ENCODE measurements around the gene CREBBP. TPM values are rescaled to one million over a fixed set of nuclear protein-coding genes. Genes with fewer than 3 reads are reported as not detected.

Gene CREBBP
- total RNA-seq, 6 donors from 2014 or later: 54.1 to 175 (median 99.2) TPM

GRCh38 chr16:3825103-3825502 is 55.4 kb downstream of the CREBBP start:
- 39 to 64% methylated on average over 1 of the region's 1 CpG for WGBS, 2 donors
- peaks cover 48 to 76% (median 51%) of the 10 kb centered on the region in 4 donors for H3K4me1 ChIP-seq
- no peaks in the 10 kb centered on the region for H3K36me3 ChIP-seq
- no peaks in the 10 kb centered on the region for H3K27me3 ChIP-seq
- DNase-seq (no peak), ATAC-seq (ENCODE audit: low FRiP score in 2 of 2) (no peak)
- no peak overlapping the region for H3K4me3 ChIP-seq
- no peaks in the 10 kb centered on the region for H3K9me3 ChIP-seq
- TF ChIP-seq POLR2AphosphoS5 (IDR thresholded peaks at IDR 0.05) (no peak), POLR2A (IDR thresholded peaks at IDR 0.05) (no peak), EP300 (IDR thresholded peaks at IDR 0.05) (no peak), CTCF (IDR thresholded peaks at IDR 0.05) (no peak)
- no peak overlapping the region for H3K27ac ChIP-seq

- no peaks in the 10 kb centered on the region for H3K36me3 ChIP-seq
- H3K4me3 ChIP-seq: no peak overlapping the region
- no peaks in the 10 kb centered on the region for H3K9me3 ChIP-seq
- 89% methylated on average over 17 of the region's 17 CpGs for WGBS, 2 donors
- ATAC-seq (ENCODE audit: low FRiP score in 2 of 2) (no peak), DNase-seq (no peak)
- peak overlapping the region in 1 of 4 donors; percentile 45 for H3K27ac ChIP-seq
- TF ChIP-seq POLR2A (IDR thresholded peaks at IDR 0.05): no peak
- TF ChIP-seq POLR2AphosphoS5 (IDR thresholded peaks at IDR 0.05): no peak
- no peak for TF ChIP-seq CTCF (IDR thresholded peaks at IDR 0.05)
- no peak for TF ChIP-seq EP300 (IDR thresholded peaks at IDR 0.05)
- H3K27me3 ChIP-seq: no peaks in the 10 kb centered on the region
- H3K4me1 ChIP-seq: peaks cover 49 to 80% (median 57%) of the 10 kb centered on the region in 4 donors
Measured at GRCh38 chr16:3824121-3824795, 56.3 kb downstream of the CREBBP start.

- Histone ChIP-seq H3K36me3 (no peaks in the 10 kb centered on the region), H3K9me3 (no peaks in the 10 kb centered on the region), H3K27ac (peak overlapping the region in 1 of 4 donors; percentile 45), H3K27me3 (no peaks in the 10 kb centered on the region), H3K4me3 (no peak overlapping the region), H3K4me1 (peaks cover 58 to 87% (median 62%) of the 10 kb centered on the region in 4 donors)
- 60 to 62% methylated on average over 5 of the region's 5 CpGs for WGBS, 2 donors
- DNase-seq (no peak), ATAC-seq (ENCODE audit: low FRiP score in 2 of 2) (no peak)
- no peak for TF ChIP-seq CTCF (IDR thresholded peaks at IDR 0.05)
- no peak for TF ChIP-seq POLR2AphosphoS5 (IDR thresholded peaks at IDR 0.05)
- TF ChIP-seq POLR2A (IDR thresholded peaks at IDR 0.05): no peak
- TF ChIP-seq EP300 (IDR thresholded peaks at IDR 0.05): no peak
Measured at GRCh38 chr16:3823427-3823826, 57.1 kb downstream of the CREBBP start.

GRCh38 chr16:3822366-3823045 is 58.0 kb downstream of the CREBBP start:
- WGBS, 2 donors: 38 to 42% methylated on average over 11 of the region's 11 CpGs
- peak overlapping the region in 1 of 4 donors; percentile 45 for H3K27ac ChIP-seq
- DNase-seq: no peak
- ATAC-seq (ENCODE audit: low FRiP score in 2 of 2): peak in 1 of 2 donors; percentile 82
- no peaks in the 10 kb centered on the region for H3K9me3 ChIP-seq
- H3K36me3 ChIP-seq: no peaks in the 10 kb centered on the region
- TF ChIP-seq CTCF (IDR thresholded peaks at IDR 0.05) (no peak), EP300 (IDR thresholded peaks at IDR 0.05) (no peak), POLR2A (IDR thresholded peaks at IDR 0.05) (no peak), POLR2AphosphoS5 (IDR thresholded peaks at IDR 0.05) (no peak)
- H3K4me3 ChIP-seq: no peak overlapping the region
- peaks cover 62 to 97% (median 65%) of the 10 kb centered on the region in 4 donors for H3K4me1 ChIP-seq
- no peaks in the 10 kb centered on the region for H3K27me3 ChIP-seq

All from upper lobe of left lung (tissue), 6 donors.